Muscle of arm (tissue), 12 donors: ENCODE data around the gene MAB21L1. TPM values are rescaled to one million over a fixed set of nuclear protein-coding genes. Genes with fewer than 3 reads are reported as not detected.

ENCODE experiments used
- DNase-seq: peaks from one replicate; pipeline ENCODE4 v3.0.0-alpha.2; 2013
- polyA plus RNA-seq, 12 donors: library from polyadenylated mRNA; unstranded; fragments of 120-200 nt; gene quantifications; one replicate each; pipeline ENCODE4 v1.2.1, GENCODE V29; 2013; ENCODE audit not compliant: insufficient read length in 12 of 12

Gene MAB21L1
- polyA plus RNA-seq, 12 donors: 4.2 to 14.0 (median 6.0) TPM; not detected in 1

DNA sequence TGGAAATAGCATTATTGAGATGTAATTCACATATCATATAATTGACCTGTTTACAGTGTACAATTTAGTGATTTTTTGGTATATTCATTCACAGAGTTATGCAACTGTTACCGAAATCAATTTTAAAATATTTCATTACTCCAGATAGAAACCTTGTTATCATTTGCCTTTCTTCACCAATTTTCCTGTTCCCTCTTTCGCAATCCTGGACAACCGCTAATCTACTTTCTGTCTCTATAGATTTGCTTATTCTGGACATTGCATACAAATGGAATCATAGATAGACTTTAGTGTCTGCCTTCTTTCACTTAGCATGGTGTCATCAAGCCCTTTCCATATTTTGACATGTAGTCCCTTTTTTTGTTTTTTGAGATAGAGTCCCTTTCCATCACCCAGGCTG, 19.2 kb downstream of the MAB21L1 start:
- DNase-seq: no peak

DNA sequence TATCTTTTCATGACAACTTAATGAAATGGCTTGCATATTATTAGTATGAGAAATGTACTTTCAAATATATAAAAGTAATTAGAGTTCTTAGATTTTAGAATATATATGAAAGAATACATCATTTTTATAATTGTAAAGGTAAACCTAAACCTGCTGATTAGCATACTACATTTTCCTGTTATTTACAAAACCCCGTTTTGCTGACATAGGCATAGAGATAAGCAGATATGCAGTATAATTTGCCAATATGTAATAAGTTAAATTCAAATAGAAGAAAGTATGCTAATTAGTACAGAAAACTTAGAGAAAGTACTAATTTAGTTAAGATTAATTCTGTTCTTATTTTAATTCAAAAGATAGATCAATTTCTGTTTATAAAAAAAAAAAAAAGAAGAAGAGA, 21.5 kb downstream of the MAB21L1 start:
- DNase-seq: no peak

DNA sequence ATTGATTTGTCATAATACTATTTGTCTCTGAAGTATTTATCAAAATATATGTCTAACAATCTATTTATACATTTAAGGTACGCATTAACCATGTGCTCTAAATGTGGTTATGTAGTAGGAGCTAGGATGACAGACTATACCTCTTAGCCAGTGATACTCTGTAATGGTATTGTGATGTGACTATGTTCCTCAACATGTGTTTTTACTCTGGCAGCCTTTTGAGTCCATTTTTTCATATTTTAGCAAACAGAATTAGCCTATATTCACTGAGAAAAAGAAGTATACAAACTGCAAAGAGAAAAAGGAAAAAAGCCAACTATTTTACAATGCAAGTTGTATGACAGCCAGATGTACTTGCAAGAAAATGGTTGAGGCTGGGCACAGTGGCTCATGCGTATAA, 26.7 kb downstream of the MAB21L1 start:
- DNase-seq: no peak

DNA sequence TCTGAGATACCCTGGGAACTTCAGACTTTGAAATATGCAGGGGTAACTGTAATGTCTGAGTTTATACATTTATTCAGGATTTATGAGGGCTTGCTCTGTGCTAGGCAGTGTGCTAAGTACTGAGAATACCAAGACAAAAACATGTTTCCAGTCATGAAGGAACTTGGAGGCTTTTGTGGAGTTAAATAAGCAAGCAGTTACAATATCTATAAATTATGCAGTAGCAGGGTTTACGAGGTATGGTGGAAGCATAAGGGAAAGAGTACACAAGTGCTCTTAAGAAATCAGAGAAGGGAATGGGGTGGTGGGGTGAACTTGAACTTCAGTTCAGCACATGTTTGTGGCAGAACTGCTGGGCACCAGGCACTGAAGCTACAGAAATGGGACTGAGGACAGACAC, 28.0 kb downstream of the MAB21L1 start:
- DNase-seq: no peak
